C4-2B (cell line): ENCODE measurements around the gene PTPN2.

ENCODE experiments used
- H3K27ac ChIP-seq: fragments of 450-650 bp; 2 replicates; pipeline ENCODE4 v1.5.1; 2017
- ZFX ChIP-seq: fragments of 450-650 bp; IDR thresholded peaks from 2 replicates; pipeline ENCODE4 v1.6.1; 2017
- TF ChIP-seq, protein P1 (sequence below): fragments of 450-650 bp; conservative IDR thresholded peaks from 2 replicates; pipeline ENCODE4 v1.5.1; 2017; ENCODE audit warnings: mild to moderate bottlenecking

Gene PTPN2

DNA sequence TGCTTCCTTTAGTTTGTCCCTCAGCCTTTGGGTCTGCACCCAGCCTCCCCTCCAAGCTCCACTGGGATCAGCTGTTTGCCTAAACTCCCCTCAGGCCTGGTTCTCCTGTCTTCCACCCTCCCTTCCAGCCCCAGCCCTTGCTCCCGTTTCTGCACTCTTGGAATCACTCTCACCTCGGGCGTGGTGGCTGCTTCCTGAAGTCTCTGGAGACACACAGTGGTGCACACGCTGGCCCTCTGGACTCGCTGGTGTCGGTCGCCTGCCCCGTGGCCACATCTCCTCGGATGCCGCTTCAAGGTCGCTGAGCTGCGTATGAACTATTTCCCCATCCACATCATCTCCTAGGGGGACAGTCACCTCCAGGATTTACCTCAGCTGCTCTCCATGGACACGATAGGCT is 134.9 kb downstream of the PTPN2 start:
- no peak overlapping the region for H3K27ac ChIP-seq
- TF ChIP-seq, protein P1, sequence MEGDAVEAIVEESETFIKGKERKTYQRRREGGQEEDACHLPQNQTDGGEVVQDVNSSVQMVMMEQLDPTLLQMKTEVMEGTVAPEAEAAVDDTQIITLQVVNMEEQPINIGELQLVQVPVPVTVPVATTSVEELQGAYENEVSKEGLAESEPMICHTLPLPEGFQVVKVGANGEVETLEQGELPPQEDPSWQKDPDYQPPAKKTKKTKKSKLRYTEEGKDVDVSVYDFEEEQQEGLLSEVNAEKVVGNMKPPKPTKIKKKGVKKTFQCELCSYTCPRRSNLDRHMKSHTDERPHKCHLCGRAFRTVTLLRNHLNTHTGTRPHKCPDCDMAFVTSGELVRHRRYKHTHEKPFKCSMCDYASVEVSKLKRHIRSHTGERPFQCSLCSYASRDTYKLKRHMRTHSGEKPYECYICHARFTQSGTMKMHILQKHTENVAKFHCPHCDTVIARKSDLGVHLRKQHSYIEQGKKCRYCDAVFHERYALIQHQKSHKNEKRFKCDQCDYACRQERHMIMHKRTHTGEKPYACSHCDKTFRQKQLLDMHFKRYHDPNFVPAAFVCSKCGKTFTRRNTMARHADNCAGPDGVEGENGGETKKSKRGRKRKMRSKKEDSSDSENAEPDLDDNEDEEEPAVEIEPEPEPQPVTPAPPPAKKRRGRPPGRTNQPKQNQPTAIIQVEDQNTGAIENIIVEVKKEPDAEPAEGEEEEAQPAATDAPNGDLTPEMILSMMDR = no peak
- TF ChIP-seq ZFX = no peak

GRCh38 chr18:12748671-12749070 is 135.4 kb downstream of the PTPN2 start:
- H3K27ac ChIP-seq = no peak overlapping the region
- TF ChIP-seq, protein P1 = no peak
- TF ChIP-seq ZFX = no peak

- H3K27ac ChIP-seq = no peak overlapping the region
- TF ChIP-seq, protein P1 = no peak
- no peak for TF ChIP-seq ZFX
These were observed 136.3 kb downstream of the PTPN2 start for GRCh38 chr18:12747530-12748315.

GRCh38 chr18:12745095-12745795 is 138.8 kb downstream of the PTPN2 start:
- H3K27ac ChIP-seq = no peak overlapping the region

DNA sequence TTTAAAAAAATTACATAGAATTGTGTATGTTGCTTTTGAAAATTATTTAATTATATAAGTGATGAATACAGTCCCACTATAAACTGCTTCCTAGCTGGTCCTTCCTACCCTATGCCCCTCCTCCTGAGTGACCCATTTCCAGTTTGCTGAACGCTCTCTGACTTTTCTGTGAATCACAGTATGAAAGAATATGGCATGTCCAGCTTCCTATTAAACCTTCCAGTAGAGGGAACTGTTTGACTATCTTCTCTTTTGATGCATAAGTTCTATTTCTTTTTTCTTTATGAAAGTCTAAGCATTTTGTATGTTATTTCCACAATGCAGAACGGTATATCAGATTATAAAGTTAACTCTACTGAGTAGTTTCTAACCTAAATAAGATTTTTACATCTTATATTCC is 139.9 kb downstream of the PTPN2 start:
- no peak overlapping the region for H3K27ac ChIP-seq
- TF ChIP-seq, protein P1 = peak; percentile 77
- TF ChIP-seq ZFX = no peak

More at GRCh38 chr18:12745095-12745795, 138.8 kb downstream of the PTPN2 start:
- TF ChIP-seq ZFX = no peak
- TF ChIP-seq, protein P1 = no peak

DNA sequence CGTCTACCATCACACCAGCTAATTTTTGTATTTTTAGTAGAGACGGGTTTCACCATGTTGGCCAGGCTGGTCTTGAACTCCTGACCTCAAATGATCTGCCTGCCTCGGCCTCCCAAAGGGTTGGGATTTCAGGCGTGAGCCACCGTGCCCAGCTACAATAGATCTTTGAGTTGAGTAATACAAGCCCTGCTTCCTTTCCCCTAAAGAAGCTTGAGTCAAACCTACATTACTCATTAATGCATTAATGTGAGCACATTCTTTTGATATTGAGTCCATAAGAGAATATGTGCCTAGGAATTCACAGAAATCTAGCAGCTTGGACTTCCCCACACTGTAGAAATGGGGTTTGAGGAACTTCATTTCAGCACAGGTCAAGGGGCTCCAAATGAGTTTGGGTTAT is 141.6 kb downstream of the PTPN2 start:
- no peak overlapping the region for H3K27ac ChIP-seq
- no peak for TF ChIP-seq ZFX
- TF ChIP-seq, protein P1 = no peak
